HG03460 (cell line): ENCODE data around the gene TANK.
A peak's percentile ranks its signal among the peaks of the same experiment; 100 is the strongest.
"Not testable (repeated sequence)": the region's sequence is repeated elsewhere in the genome, so short reads cannot be mapped to it uniquely, and the experiment has no call there.

Experiments used
- ATAC-seq: cut with Tn5 transposase; IDR thresholded peaks from one replicate; pipeline ENCODE4 v1.9.1; 2021; ENCODE audit not compliant: unreplicated experiment

The TANK gene

DNA sequence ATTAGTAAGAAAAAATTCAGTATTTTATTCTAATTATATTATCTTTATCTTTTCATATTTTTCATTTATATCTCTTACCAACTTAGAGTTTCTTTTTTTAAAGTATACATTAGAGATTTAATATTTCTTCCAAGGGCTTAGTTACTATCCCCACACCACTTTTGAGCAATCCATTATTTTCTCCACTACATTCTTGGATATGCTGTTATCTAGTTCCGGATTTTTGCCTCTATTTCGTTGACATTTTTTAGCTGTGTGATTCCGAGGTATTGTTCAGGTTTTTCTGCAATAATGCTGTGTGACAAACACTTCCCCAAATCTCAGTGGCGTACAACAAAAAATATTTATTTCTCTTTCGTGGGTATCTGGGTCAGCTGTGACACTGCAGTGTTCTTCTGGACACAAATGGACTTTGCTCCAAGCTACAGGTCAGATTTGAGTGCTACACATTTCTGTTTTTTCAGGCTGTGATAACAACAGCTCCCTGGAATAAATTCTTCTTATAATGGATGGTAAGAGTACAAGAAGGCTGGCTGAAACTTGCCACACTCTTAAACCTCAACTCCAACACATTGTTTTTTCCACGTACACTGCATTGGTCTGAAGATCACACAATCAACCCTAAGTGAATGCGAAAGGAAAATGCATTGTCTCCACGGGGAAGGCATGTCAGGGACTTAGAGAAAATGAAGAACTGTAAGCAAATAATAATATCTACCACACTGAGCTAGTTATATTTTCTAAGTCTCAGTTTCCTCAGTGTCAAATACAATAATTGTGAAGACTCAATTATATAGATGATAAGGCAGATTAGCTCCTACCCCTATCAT lies 97.1 kb downstream of the TANK start:
- ATAC-seq = no peak

DNA sequence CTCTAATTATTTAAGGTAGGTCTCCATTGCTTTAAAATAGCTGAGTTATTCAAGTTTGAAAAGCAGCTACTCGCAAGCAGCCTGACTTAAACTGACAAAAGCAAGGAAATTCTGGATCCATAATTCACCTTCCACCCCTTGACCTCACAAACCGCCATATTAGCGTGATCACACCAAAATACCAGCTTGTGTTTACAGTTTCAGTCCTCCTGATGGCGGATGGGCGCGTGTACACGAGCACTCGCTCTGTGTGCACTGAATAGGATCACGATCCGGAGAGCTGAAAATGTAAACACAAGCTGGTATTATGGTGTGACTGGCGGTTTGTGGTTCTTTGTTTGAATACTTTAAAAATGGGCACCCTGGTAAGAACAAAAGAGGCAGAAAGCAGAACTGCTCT lies 105.6 kb downstream of the TANK start:
- ATAC-seq = no peak

DNA sequence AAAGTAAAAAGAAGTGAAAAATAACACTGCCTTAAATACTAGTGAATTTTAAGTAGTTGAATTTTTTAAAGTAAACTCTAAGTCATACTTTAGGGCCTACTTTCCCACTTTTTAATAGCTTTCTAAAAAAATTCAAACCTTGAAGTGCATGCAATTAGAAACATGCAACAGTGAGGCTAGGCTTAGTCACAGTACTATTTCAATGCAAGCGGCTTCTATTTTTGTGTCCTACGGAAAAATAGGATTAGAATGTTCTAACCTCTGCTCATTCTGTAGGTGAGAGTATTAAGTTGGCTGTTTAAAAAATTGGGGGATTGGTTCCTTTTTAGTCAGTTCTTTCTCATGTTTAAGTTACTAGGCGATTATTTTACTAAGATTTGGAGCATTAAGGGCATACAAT lies 108.9 kb downstream of the TANK start:
- no peak for ATAC-seq

DNA sequence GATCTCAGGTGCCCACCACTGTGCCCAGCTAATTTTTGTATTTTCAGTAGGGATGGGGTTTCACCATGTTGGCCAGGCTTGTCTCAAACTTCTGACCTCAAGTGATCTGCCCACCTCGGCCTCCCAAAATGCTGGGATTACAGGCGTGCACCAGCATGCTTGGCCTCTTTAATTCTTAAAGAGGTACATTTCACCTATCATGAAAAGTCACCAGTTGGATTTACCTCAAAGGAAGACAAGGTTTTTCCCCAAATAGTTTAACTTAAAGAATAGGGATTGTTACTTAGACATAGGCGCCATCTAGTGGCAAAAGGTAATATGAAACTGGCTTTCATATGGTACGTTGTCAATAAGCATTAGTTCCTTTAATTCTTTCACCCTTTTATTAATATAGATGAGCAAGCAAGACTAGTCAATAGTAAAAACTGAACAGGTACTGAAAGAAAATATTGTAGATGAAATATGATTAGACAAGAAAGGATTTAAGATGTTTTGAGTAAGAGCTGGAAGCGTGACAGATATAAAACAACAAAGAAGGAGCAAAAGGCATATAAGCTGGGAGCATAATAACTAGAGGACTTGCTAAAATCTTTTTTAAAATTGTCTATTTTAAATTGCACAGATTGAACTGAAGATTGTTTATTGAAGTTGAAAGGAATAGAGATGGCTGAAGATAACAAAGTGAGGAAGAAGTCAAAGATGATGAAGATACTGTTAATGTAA lies 113.0 kb downstream of the TANK start:
- ATAC-seq = peak; percentile 80

DNA sequence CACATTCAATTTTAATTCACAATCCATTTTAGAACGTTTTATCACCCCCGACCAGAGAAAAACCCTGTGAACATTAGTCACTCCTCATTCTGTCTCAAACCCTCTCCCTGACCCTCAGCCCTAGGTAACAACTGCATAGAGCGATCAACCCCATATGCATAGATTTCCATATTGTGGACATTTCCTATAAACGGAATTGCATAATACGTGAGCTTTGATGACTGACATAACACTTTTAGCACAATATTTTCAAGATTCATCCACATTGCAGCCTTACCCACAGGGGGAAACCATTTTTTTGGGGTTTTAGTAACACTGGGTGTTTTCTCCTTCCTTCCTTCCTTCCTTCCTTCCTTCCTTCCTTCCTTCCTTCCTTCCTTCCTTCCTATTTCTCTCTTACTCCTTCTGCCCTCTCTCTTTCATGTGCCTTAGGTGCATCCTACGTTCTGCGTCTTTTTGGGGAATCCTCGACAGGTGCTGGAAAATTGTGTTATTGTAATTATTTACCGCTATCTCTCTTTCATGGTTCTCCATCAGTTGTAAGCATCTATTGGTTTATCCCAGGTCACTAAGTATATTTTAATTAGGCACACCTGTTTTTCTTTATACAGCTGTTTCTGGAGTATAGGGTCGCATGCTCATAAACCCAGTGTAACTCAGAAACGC lies 118.5 kb downstream of the TANK start:
- ATAC-seq = not testable (repeated sequence)

DNA sequence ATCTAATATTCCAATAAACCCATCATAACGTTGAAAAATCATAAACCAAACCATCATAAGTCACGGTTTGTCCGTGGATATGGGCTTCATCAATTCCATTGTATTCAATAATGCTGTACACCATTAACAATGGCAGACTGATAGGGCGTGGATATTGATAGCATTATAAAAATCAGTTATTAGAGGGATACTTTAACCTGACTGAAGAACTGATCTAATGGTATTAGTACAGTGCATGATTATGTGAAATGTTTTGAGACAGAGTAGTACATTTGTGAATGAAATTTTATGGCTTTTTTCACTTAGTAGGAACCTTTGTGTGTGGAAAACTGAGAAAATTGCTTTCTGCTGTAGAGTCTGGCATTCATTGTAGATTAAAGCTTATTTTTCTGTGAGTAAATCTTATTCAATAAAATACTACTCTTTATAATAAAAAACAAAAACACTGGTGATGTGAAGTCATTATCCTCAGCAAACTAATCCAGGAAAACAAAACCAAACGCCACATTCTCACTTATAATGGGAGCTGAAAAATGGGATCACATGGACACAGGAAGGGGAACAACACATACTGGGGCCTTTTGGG lies 119.1 kb downstream of the TANK start:
- not testable (repeated sequence) for ATAC-seq

DNA sequence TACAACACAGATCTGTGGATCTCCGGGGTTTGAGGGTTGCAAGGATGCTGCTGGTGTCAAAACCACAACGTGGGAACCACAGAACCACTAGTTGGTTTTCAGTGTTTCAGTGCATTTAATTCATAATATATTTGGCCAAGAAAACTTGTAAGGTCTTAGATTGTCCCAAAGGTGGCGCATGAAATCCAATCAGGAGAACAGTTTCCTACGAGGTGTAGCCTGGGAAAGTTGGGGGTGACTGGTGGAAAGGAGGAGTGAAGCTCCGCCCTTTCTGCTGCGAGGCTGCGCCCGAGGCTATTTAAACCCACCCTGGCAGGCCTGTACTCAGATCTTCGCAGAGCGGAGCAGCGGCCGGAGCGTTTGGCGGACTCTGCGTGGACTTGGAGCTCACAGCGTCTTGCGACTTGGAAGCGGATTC lies 120.7 kb downstream of the TANK start:
- ATAC-seq = not testable (repeated sequence)

DNA sequence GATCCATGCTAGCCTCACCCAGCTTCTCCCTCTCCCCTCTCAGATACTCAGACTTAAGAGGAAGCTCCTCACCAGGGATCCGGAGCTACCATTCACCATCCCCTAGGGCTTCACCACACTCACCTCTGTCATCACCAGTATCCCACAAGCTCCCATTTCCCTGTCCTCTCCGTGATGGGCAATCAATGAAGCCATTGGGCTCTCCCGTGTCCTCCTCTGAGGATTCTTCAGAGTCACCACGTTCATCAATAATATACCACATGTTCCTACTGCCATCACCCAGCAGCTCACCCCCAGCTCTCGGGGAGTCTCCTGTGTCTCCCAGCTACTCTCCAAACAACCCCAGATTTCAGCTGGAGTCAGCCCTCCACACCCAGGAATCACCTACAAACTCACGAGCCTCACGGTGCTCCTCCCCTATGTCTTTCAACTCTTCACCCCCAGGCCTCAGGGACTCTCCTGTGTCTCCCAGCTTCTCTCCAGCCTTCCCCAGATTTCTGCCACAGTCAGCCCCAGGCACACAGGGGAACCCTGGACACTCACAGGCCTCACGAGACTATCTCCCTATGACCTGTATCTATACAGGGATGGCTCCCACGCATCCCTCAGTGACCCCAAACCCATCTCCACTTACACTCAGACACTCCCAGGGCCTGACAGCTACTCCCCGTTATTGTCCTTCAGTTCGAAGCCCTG lies 121.5 kb downstream of the TANK start:
- not testable (repeated sequence) for ATAC-seq

DNA sequence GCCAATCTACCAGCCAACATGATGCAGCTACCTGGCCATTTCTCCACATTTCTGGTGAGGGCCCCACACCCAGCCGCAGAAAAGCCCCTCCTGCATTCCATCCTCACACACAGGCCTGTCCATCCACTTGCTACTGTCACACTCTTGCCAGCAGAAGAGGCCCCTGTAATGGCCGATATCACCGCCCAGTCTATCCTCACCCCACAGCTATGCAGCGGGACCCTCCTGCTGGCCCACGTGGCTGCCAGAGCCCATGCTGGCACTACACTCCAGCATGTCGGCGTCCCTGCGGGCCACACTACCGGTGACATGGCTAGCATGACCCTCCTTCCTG lies 122.0 kb downstream of the TANK start:
- ATAC-seq = not testable (repeated sequence)

DNA sequence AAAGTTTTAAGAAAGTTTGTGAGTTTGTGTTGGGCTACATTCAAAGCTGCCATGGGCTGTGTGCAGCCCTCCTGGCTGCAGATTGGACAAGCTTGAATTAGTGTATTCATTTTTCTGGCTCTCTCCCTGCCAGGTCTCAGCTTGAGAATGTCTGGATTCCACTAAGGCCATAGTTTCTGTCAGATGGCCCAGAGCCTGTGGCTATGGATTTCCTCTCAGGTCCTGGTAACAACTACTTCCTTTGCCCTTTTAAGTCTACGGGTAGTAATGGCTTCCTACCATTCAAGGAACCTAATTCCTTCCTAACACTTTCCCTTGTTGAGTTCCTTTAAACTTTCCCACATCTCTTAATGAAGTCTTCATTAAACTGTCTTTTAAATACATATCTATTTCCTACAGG lies 123.7 kb downstream of the TANK start:
- ATAC-seq = no peak
